Measurements from ENCODE around the gene DUSP9. TPM values are rescaled to one million over a fixed set of nuclear protein-coding genes. Genes with fewer than 3 reads are reported as not detected.

DUSP9 gene
- total RNA-seq, 1 experiment from 2014 or later = 10.7 TPM

DNA sequence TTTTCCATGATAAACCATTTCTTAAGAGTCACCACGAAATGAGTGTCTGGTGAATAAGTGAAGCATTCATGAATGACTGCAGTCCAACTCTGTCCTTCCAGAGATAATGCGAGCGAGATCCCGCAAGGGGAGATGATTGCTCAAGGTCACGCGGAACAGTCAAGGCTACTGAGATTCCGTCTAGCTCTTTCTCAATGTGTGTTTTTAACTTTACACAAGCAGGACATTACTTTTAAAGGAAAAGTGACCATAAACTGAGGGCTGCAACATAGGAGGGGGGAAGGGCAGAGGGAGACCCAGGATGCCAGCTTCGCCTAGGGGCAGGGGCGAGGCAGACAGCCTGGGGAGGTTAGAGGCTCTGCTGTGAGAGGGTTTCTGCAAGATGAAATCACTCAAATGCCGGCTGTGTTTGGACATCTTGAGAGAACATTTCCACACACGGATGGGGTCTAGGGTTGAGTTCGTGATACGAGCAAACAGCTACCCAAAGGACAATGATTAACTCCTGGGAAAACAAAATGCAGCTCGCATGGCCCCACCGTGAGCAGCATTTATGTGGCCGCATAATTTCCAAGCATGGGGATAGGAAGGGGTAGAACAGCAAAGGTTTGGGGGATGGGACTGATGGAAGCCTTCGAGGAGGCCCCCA lies 24.2 kb upstream of the DUSP9 start:
- intact Hi-C loops (cut with micrococcal nuclease) = no loop called here
- Histone ChIP-seq H3K9me2 (replicated peaks; ENCODE audit: low read length) (no peaks in the 10 kb centered on the region), H2AFZ (ENCODE audit: low read length) (no peak overlapping the region), H3K4me1 (ENCODE audit: insufficient read depth, low read length) (no peaks in the 10 kb centered on the region), H4K20me1 (ENCODE audit: low read length) (no peaks in the 10 kb centered on the region), H3K4me2 (ENCODE audit: low read length) (no peak overlapping the region), H3K9me3 (ENCODE audit: low read length) (no peaks in the 10 kb centered on the region), H3K27ac (ENCODE audit: low read length) (no peak overlapping the region), H3K9ac (ENCODE audit: low read length) (no peak overlapping the region), H3K79me2 (ENCODE audit: low read length) (no peaks in the 10 kb centered on the region), H3K4me3 (ENCODE audit: low read length) (no peak overlapping the region), H3K27me3 (ENCODE audit: low read length) (peaks cover 37% of the 10 kb centered on the region), H3K36me3 (ENCODE audit: low read depth, low read length) (no peaks in the 10 kb centered on the region), H3F3A (ENCODE audit: low read length, unreplicated experiment) (no peaks in the 10 kb centered on the region)
- CTCF ChIA-PET = no interaction called here
- TF ChIP-seq CTCF (conservative IDR thresholded peaks at IDR 0.05; ENCODE audit: low read depth, low read length) (no peak), EZH2phosphoT487 (IDR thresholded peaks at IDR 0.05; ENCODE audit: borderline replicate concordance, low read length) (no peak), EZH2 (IDR thresholded peaks at IDR 0.05; ENCODE audit: low read length, unreplicated experiment) (no peak)
- BruUV-seq (replicated peaks) = no TSS peak
- ATAC-seq = no peak
- POLR2A ChIA-PET (ENCODE audit: unreplicated experiment) = no interaction called here
- DNase-seq = no peak

DNA sequence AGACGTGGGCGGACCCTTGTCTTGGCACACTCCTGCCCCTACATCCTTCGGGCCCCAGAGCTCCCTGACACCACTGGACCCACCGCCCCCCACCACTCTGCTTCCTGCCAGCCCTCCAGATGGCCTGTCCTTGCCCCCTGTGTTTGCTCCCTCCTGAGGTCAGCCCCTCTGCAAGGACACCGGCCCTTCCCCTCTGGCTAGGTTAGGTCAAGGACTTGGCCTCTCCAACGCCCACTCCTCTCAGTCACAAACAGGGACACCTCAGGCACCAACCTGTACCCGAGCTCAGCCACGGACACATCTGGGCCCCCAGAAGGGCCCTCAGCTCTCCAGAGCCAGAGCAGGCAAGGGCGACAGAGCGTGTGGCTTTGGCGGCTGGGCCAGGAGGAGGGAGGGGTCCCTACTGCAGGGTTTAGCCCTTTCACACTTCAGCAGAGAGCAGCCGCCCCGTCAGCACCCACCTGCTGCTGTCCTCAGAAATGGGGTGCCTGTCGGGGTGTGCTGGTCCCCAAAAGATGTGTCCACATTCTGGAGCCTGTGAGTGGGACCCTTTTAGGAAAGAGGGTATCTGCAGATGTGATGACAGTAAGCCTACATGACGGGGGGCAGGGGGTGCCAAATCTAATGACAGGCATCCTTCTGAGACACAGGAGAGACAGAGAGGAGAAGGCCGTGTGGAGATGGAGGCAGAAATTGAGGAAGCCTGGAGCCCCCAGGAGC lies 23.5 kb upstream of the DUSP9 start:
- Histone ChIP-seq H2AFZ (ENCODE audit: low read length) (no peak overlapping the region), H3K79me2 (ENCODE audit: low read length) (no peaks in the 10 kb centered on the region), H4K20me1 (ENCODE audit: low read length) (no peaks in the 10 kb centered on the region), H3K9me2 (replicated peaks; ENCODE audit: low read length) (no peaks in the 10 kb centered on the region), H3K27ac (ENCODE audit: low read length) (no peak overlapping the region), H3K9ac (ENCODE audit: low read length) (no peak overlapping the region), H3K4me2 (ENCODE audit: low read length) (no peak overlapping the region), H3K36me3 (ENCODE audit: low read depth, low read length) (no peaks in the 10 kb centered on the region), H3K4me1 (ENCODE audit: insufficient read depth, low read length) (no peaks in the 10 kb centered on the region), H3K4me3 (ENCODE audit: low read length) (no peak overlapping the region), H3K27me3 (ENCODE audit: low read length) (peaks cover 30% of the 10 kb centered on the region), H3F3A (ENCODE audit: low read length, unreplicated experiment) (no peaks in the 10 kb centered on the region), H3K9me3 (ENCODE audit: low read length) (no peaks in the 10 kb centered on the region)
- TF ChIP-seq CTCF (conservative IDR thresholded peaks at IDR 0.05; ENCODE audit: low read depth, low read length) (no peak), EZH2phosphoT487 (IDR thresholded peaks at IDR 0.05; ENCODE audit: borderline replicate concordance, low read length) (no peak), EZH2 (IDR thresholded peaks at IDR 0.05; ENCODE audit: low read length, unreplicated experiment) (no peak)
- BruUV-seq (replicated peaks) = no TSS peak
- DNase-seq (no peak), ATAC-seq (no peak)
- ChIA-PET POLR2A (ENCODE audit: unreplicated experiment) (no interaction called here), CTCF (no interaction called here)
- intact Hi-C loops (cut with micrococcal nuclease) = no loop called here
